Suprapubic skin (tissue), 4 donors: ENCODE data around the gene AGBL1.

Source experiments
- CTCF ChIP-seq, 2 donors: fragments of 200-600 bp in 1 of 2; fragments of 450-650 bp in 1 of 2; sonication (generic) in 1 of 2; IDR thresholded peaks; one replicate each; pipeline ENCODE4 v1.5.1; 2016 to 2019; ENCODE audit warnings: antibody characterized with exemption in 2 of 2, mild to moderate bottlenecking in 1 of 2, moderate library complexity in 1 of 2
- POLR2A ChIP-seq, 2 donors: fragments of 450-650 bp; IDR thresholded peaks; one replicate each; pipeline ENCODE4 v1.6.1; 2017; ENCODE audit warnings: antibody characterized with exemption in 2 of 2, mild to moderate bottlenecking in 2 of 2, moderate library complexity in 2 of 2
- POLR2AphosphoS5 ChIP-seq, 3 donors: sonication (generic); formaldehyde crosslinking; IDR thresholded peaks; one replicate each; pipeline ENCODE4 v1.6.1; 2017; ENCODE audit warnings: antibody characterized with exemption in 3 of 3

GRCh38 chr15:86259589-86259988 lies 179.9 kb downstream of the AGBL1 start:
- TF ChIP-seq CTCF (IDR thresholded peaks at IDR 0.05) (no peak), POLR2A (IDR thresholded peaks at IDR 0.05) (no peak), POLR2AphosphoS5 (IDR thresholded peaks at IDR 0.05) (no peak)
